Measurements from ENCODE around the gene PSMC3.
"Not testable (repeated sequence)": the region's sequence is repeated elsewhere in the genome, so short reads cannot be mapped to it uniquely, and the experiment has no call there.

PSMC3 gene

GRCh38 chr11:47454258-47454671 lies 28.0 kb upstream of the PSMC3 start:
- H3K27me3 ChIP-seq (ENCODE audit: control insufficient read depth, insufficient read depth, low read length); H3K9ac ChIP-seq (ENCODE audit: low read length); H3K36me3 ChIP-seq (ENCODE audit: control insufficient read depth, insufficient read depth, low read length); H3K4me3 ChIP-seq (ENCODE audit: low read depth, low read length); H3K27ac ChIP-seq (ENCODE audit: low read depth, low read length); H3K9me3 ChIP-seq (ENCODE audit: control insufficient read depth, insufficient read depth, low read depth, low read length); H3K4me1 ChIP-seq (ENCODE audit: control insufficient read depth, insufficient read depth, low read length): not testable (repeated sequence)

GRCh38 chr11:47453365-47453764 lies 27.1 kb upstream of the PSMC3 start:
- H3K27ac ChIP-seq (ENCODE audit: low read depth, low read length): no peak overlapping the region
- H3K9me3 ChIP-seq (ENCODE audit: control insufficient read depth, insufficient read depth, low read depth, low read length): no peaks in the 10 kb centered on the region
- no peaks in the 10 kb centered on the region for H3K36me3 ChIP-seq (ENCODE audit: control insufficient read depth, insufficient read depth, low read length)
- no peaks in the 10 kb centered on the region for H3K4me1 ChIP-seq (ENCODE audit: control insufficient read depth, insufficient read depth, low read length)
- H3K4me3 ChIP-seq (ENCODE audit: low read depth, low read length): no peak overlapping the region
- H3K27me3 ChIP-seq (ENCODE audit: control insufficient read depth, insufficient read depth, low read length): no peaks in the 10 kb centered on the region
- no peak overlapping the region for H3K9ac ChIP-seq (ENCODE audit: low read length)

GRCh38 chr11:47451990-47452389 lies 25.8 kb upstream of the PSMC3 start:
- Histone ChIP-seq H3K9me3 (ENCODE audit: control insufficient read depth, insufficient read depth, low read depth, low read length) (no peaks in the 10 kb centered on the region), H3K27ac (ENCODE audit: low read depth, low read length) (no peak overlapping the region), H3K36me3 (ENCODE audit: control insufficient read depth, insufficient read depth, low read length) (no peaks in the 10 kb centered on the region), H3K4me3 (ENCODE audit: low read depth, low read length) (no peak overlapping the region), H3K4me1 (ENCODE audit: control insufficient read depth, insufficient read depth, low read length) (no peaks in the 10 kb centered on the region), H3K9ac (ENCODE audit: low read length) (no peak overlapping the region), H3K27me3 (ENCODE audit: control insufficient read depth, insufficient read depth, low read length) (no peaks in the 10 kb centered on the region)

GRCh38 chr11:47451436-47451835 lies 25.2 kb upstream of the PSMC3 start:
- Histone ChIP-seq H3K27ac (ENCODE audit: low read depth, low read length) (no peak overlapping the region), H3K27me3 (ENCODE audit: control insufficient read depth, insufficient read depth, low read length) (no peaks in the 10 kb centered on the region), H3K4me3 (ENCODE audit: low read depth, low read length) (no peak overlapping the region), H3K4me1 (ENCODE audit: control insufficient read depth, insufficient read depth, low read length) (no peaks in the 10 kb centered on the region), H3K9ac (ENCODE audit: low read length) (no peak overlapping the region), H3K9me3 (ENCODE audit: control insufficient read depth, insufficient read depth, low read depth, low read length) (no peaks in the 10 kb centered on the region), H3K36me3 (ENCODE audit: control insufficient read depth, insufficient read depth, low read length) (no peaks in the 10 kb centered on the region)

GRCh38 chr11:47449541-47449940 lies 23.3 kb upstream of the PSMC3 start:
- H3K4me1 ChIP-seq (ENCODE audit: control insufficient read depth, insufficient read depth, low read length): no peaks in the 10 kb centered on the region
- H3K36me3 ChIP-seq (ENCODE audit: control insufficient read depth, insufficient read depth, low read length): no peaks in the 10 kb centered on the region
- no peak overlapping the region for H3K4me3 ChIP-seq (ENCODE audit: low read depth, low read length)
- H3K27ac ChIP-seq (ENCODE audit: low read depth, low read length): no peak overlapping the region
- no peaks in the 10 kb centered on the region for H3K27me3 ChIP-seq (ENCODE audit: control insufficient read depth, insufficient read depth, low read length)
- H3K9ac ChIP-seq (ENCODE audit: low read length): no peak overlapping the region
- no peaks in the 10 kb centered on the region for H3K9me3 ChIP-seq (ENCODE audit: control insufficient read depth, insufficient read depth, low read depth, low read length)

- no peaks in the 10 kb centered on the region for H3K9me3 ChIP-seq (ENCODE audit: control insufficient read depth, insufficient read depth, low read depth, low read length)
- no peak within 1 kb of the TSS for H3K4me3 ChIP-seq (ENCODE audit: low read depth, low read length)
- H3K27ac ChIP-seq (ENCODE audit: low read depth, low read length): no peak within 1 kb of the TSS
- no peaks in the 10 kb centered on the region for H3K4me1 ChIP-seq (ENCODE audit: control insufficient read depth, insufficient read depth, low read length)
- H3K27me3 ChIP-seq (ENCODE audit: control insufficient read depth, insufficient read depth, low read length): no peaks in the 10 kb centered on the region
- H3K36me3 ChIP-seq (ENCODE audit: control insufficient read depth, insufficient read depth, low read length): no peaks in the 10 kb centered on the region
- H3K9ac ChIP-seq (ENCODE audit: low read length): no peak within 1 kb of the TSS
Measured at GRCh38 chr11:47448566-47449427, 22.6 kb upstream of the PSMC3 start, which contains the start of gene RAPSN. TSS of gene RAPSN (minus strand) at chr11:47449136. CDS start at chr11:47448964, 172 bp downstream.

- H3K36me3 ChIP-seq (ENCODE audit: control insufficient read depth, insufficient read depth, low read length): no peaks in the 10 kb centered on the region
- no peak overlapping the region for H3K9ac ChIP-seq (ENCODE audit: low read length)
- H3K4me3 ChIP-seq (ENCODE audit: low read depth, low read length): no peak overlapping the region
- no peaks in the 10 kb centered on the region for H3K27me3 ChIP-seq (ENCODE audit: control insufficient read depth, insufficient read depth, low read length)
- no peaks in the 10 kb centered on the region for H3K4me1 ChIP-seq (ENCODE audit: control insufficient read depth, insufficient read depth, low read length)
- no peak overlapping the region for H3K27ac ChIP-seq (ENCODE audit: low read depth, low read length)
- H3K9me3 ChIP-seq (ENCODE audit: control insufficient read depth, insufficient read depth, low read depth, low read length): no peaks in the 10 kb centered on the region
Measured at GRCh38 chr11:47447906-47448305, 21.7 kb upstream of the PSMC3 start.

- Histone ChIP-seq H3K4me1 (ENCODE audit: control insufficient read depth, insufficient read depth, low read length) (no peaks in the 10 kb centered on the region), H3K27ac (ENCODE audit: low read depth, low read length) (no peak overlapping the region), H3K27me3 (ENCODE audit: control insufficient read depth, insufficient read depth, low read length) (no peaks in the 10 kb centered on the region), H3K36me3 (ENCODE audit: control insufficient read depth, insufficient read depth, low read length) (no peaks in the 10 kb centered on the region), H3K9me3 (ENCODE audit: control insufficient read depth, insufficient read depth, low read depth, low read length) (no peaks in the 10 kb centered on the region), H3K9ac (ENCODE audit: low read length) (no peak overlapping the region), H3K4me3 (ENCODE audit: low read depth, low read length) (no peak overlapping the region)
Measured at GRCh38 chr11:47446833-47447232, 20.6 kb upstream of the PSMC3 start.

- Histone ChIP-seq H3K9ac (ENCODE audit: low read length) (no peak overlapping the region), H3K27ac (ENCODE audit: low read depth, low read length) (no peak overlapping the region), H3K4me3 (ENCODE audit: low read depth, low read length) (no peak overlapping the region), H3K4me1 (ENCODE audit: control insufficient read depth, insufficient read depth, low read length) (no peaks in the 10 kb centered on the region), H3K9me3 (ENCODE audit: control insufficient read depth, insufficient read depth, low read depth, low read length) (no peaks in the 10 kb centered on the region), H3K27me3 (ENCODE audit: control insufficient read depth, insufficient read depth, low read length) (no peaks in the 10 kb centered on the region), H3K36me3 (ENCODE audit: control insufficient read depth, insufficient read depth, low read length) (no peaks in the 10 kb centered on the region)
Measured at GRCh38 chr11:47445840-47446239, 19.6 kb upstream of the PSMC3 start.

- H3K27ac ChIP-seq (ENCODE audit: low read depth, low read length): no peak overlapping the region
- H3K36me3 ChIP-seq (ENCODE audit: control insufficient read depth, insufficient read depth, low read length): no peaks in the 10 kb centered on the region
- H3K4me3 ChIP-seq (ENCODE audit: low read depth, low read length): no peak overlapping the region
- no peaks in the 10 kb centered on the region for H3K27me3 ChIP-seq (ENCODE audit: control insufficient read depth, insufficient read depth, low read length)
- H3K9me3 ChIP-seq (ENCODE audit: control insufficient read depth, insufficient read depth, low read depth, low read length): no peaks in the 10 kb centered on the region
- H3K4me1 ChIP-seq (ENCODE audit: control insufficient read depth, insufficient read depth, low read length): no peaks in the 10 kb centered on the region
- no peak overlapping the region for H3K9ac ChIP-seq (ENCODE audit: low read length)
Measured at GRCh38 chr11:47443817-47444216, 17.6 kb upstream of the PSMC3 start.

GRCh38 chr11:47443028-47443700 lies 16.9 kb upstream of the PSMC3 start:
- Histone ChIP-seq H3K9me3 (ENCODE audit: control insufficient read depth, insufficient read depth, low read depth, low read length) (no peaks in the 10 kb centered on the region), H3K9ac (ENCODE audit: low read length) (no peak overlapping the region), H3K4me1 (ENCODE audit: control insufficient read depth, insufficient read depth, low read length) (no peaks in the 10 kb centered on the region), H3K27ac (ENCODE audit: low read depth, low read length) (no peak overlapping the region), H3K36me3 (ENCODE audit: control insufficient read depth, insufficient read depth, low read length) (no peaks in the 10 kb centered on the region), H3K27me3 (ENCODE audit: control insufficient read depth, insufficient read depth, low read length) (no peaks in the 10 kb centered on the region), H3K4me3 (ENCODE audit: low read depth, low read length) (no peak overlapping the region)
